GM23338 (cell line): ENCODE data around the gene MRPL28. TPM values are rescaled to one million over a fixed set of nuclear protein-coding genes. Genes with fewer than 3 reads are reported as not detected.

Experiments used
- ATAC-seq: fragments of 200-7000 bp; cut with Tn5 transposase; 3 replicates; pipeline ENCODE4 v1.9.1; 2020
- DNase-seq: peaks from one replicate; pipeline ENCODE4 v3.0.0-alpha.2; 2015; ENCODE audit warnings: low spot score
- H2AFZ ChIP-seq: fragments of 200-600 bp; sonication (generic); 2 replicates; pipeline ENCODE4 v1.8.0; 2016; ENCODE audit warnings: antibody characterized with exemption, mild to moderate bottlenecking, moderate library complexity
- H3F3A ChIP-seq: fragments of 200-600 bp; sonication (generic); replicated peaks from 2 replicates; pipeline ENCODE4 v1.8.0; 2017; ENCODE audit warnings: antibody characterized with exemption, mixed run types, low read depth
- H3K27ac ChIP-seq: fragments of 200-600 bp; sonication (generic); 2 replicates; pipeline ENCODE4 v1.6.1; 2016; ENCODE audit warnings: low read depth
- H3K27me3 ChIP-seq: fragments of 200-600 bp; sonication (generic); 2 replicates; pipeline ENCODE4 v1.8.0; 2016; ENCODE audit warnings: mild to moderate bottlenecking, mixed run types, moderate library complexity; ENCODE audit not compliant: insufficient read depth
- H3K36me3 ChIP-seq: fragments of 200-600 bp; sonication (generic); 2 replicates; pipeline ENCODE4 v1.8.0; 2016; ENCODE audit warnings: mild to moderate bottlenecking; ENCODE audit not compliant: insufficient read depth
- H3K4me1 ChIP-seq: fragments of 200-600 bp; sonication (generic); 2 replicates; pipeline ENCODE4 v1.8.0; 2016; ENCODE audit warnings: mild to moderate bottlenecking, moderate library complexity; ENCODE audit not compliant: insufficient read depth
- H3K4me2 ChIP-seq: fragments of 200-600 bp; sonication (generic); 2 replicates; pipeline ENCODE4 v1.7.1; 2017; ENCODE audit warnings: mixed run types
- H3K4me3 ChIP-seq: fragments of 200-600 bp; sonication (generic); 2 replicates; pipeline ENCODE4 v1.6.1; 2016; ENCODE audit warnings: mixed run types
- H3K79me2 ChIP-seq: fragments of 200-600 bp; sonication (generic); replicated peaks from 2 replicates; pipeline ENCODE4 v1.8.0; 2017; ENCODE audit warnings: mild to moderate bottlenecking; ENCODE audit not compliant: insufficient read depth
- H3K9me2 ChIP-seq: fragments of 200-600 bp; sonication (generic); 2 replicates; pipeline ENCODE4 v1.8.0; 2017; ENCODE audit not compliant: insufficient read depth
- H4K20me1 ChIP-seq: fragments of 200-600 bp; sonication (generic); replicated peaks from 2 replicates; pipeline ENCODE4 v1.8.0; 2017; ENCODE audit warnings: mild to moderate bottlenecking; ENCODE audit not compliant: insufficient read depth
- H3K27ac Mint-ChIP-seq: 2 replicates; pipeline ENCODE4 v1.8.0; 2020; ENCODE audit warnings: inconsistent platforms, mild to moderate bottlenecking, moderate library complexity, mixed read lengths
- H3K27me3 Mint-ChIP-seq: 3 replicates; pipeline ENCODE4 v1.8.0; 2022; ENCODE audit warnings: low read depth, mild to moderate bottlenecking, moderate library complexity, mixed read lengths, inconsistent platforms; ENCODE audit not compliant: insufficient read depth, poor library complexity
- H3K36me3 Mint-ChIP-seq: 3 replicates; pipeline ENCODE4 v1.8.0; 2021; ENCODE audit warnings: low read depth, mild to moderate bottlenecking, inconsistent platforms, moderate library complexity, mixed read lengths
- H3K4me1 Mint-ChIP-seq: 3 replicates; pipeline ENCODE4 v1.8.0; 2020; ENCODE audit warnings: mild to moderate bottlenecking, inconsistent platforms, mixed read lengths
- H3K4me3 Mint-ChIP-seq: 3 replicates; pipeline ENCODE4 v1.8.0; 2021; ENCODE audit warnings: moderate library complexity, mild to moderate bottlenecking, inconsistent platforms, mixed read lengths
- H3K9me3 Mint-ChIP-seq: 3 replicates; pipeline ENCODE4 v1.8.0; 2020; ENCODE audit warnings: moderate library complexity, mild to moderate bottlenecking, inconsistent platforms, mixed read lengths
- EZH2 ChIP-seq: fragments of 200-600 bp; sonication (generic); IDR thresholded peaks from one replicate; pipeline ENCODE4 v1.8.0; 2017; ENCODE audit warnings: antibody characterized with exemption, mild to moderate bottlenecking, low read depth; ENCODE audit not compliant: unreplicated experiment
- JUNB ChIP-seq: IDR thresholded peaks from one replicate; pipeline ENCODE4 v1.6.1; 2016; ENCODE audit warnings: antibody characterized with exemption; ENCODE audit not compliant: unreplicated experiment
- STAT1 ChIP-seq: IDR thresholded peaks from one replicate; pipeline ENCODE4 v1.6.1; 2016; ENCODE audit warnings: antibody characterized with exemption; ENCODE audit not compliant: unreplicated experiment
- ZNF331 ChIP-seq: fragments of 250-450 bp; sonication (Bioruptor Pico); IDR thresholded peaks from 2 replicates; pipeline ENCODE4 v1.5.0; 2020; ENCODE audit warnings: low read depth, mild to moderate bottlenecking, moderate library complexity
- polyA plus RNA-seq: library from polyadenylated mRNA; unstranded; fragments of >200 nt; fragmentation: Nextera tagmentation; extraction: Ambion mirVana; gene quantifications from 2 replicates; pipeline ENCODE4 v1.2.1, GENCODE V29; 2016
- total RNA-seq: library from RNA; depleted of rRNA; stranded (reverse); fragments of >200 nt; shearing (Covaris generic); gene quantifications from 2 replicates; pipeline ENCODE4 v1.2.3, GENCODE V29; 2014
- TF ChIP-seq, protein P1 (sequence below), 2 experiments: fragments of 200-600 bp in 1 of 2; sonication (generic) in 1 of 2; conservative IDR thresholded peaks; 2 replicates each; pipeline versions ENCODE4 v1.5.1 to v1.6.1; 2016 to 2017; ENCODE audit warnings: antibody characterized with exemption in 2 of 2, low read depth in 2 of 2, mild to moderate bottlenecking in 2 of 2, moderate library complexity in 1 of 2
- TF ChIP-seq, protein P2 (sequence below): IDR thresholded peaks from 2 replicates; pipeline ENCODE4 v1.6.1; 2016; ENCODE audit warnings: antibody characterized with exemption
- TF ChIP-seq, protein P3 (sequence below): IDR thresholded peaks from one replicate; pipeline ENCODE4 v1.6.1; 2018; ENCODE audit warnings: antibody characterized with exemption; ENCODE audit not compliant: unreplicated experiment

The MRPL28 gene
- total and polyA plus RNA-seq, 2 experiments from 2014 or later, result 135 to 169 TPM

DNA sequence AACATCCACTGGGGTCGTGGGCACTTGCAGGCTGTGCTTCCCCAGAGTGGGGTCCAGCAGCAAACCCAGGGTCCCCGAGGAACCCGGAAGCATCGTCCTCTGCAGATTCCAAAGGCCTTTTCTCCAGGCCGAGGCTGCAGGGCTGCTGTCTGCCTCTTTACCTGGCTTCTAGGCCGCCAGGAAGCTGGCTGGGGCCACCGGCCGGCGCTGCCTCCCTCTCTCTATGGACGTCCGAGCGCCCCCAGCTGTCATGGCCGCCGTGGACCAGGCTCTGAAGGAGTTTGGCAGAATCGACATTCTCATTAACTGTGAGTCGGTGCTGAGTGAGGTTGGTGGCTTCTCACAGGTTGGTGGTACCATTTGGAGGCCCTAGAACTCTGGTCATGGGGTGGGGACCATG is 36.9 kb upstream of the MRPL28 start:
- Histone ChIP-seq H3K4me3 (no peak overlapping the region), H3K27me3 (no peaks in the 10 kb centered on the region), H3K79me2 (peaks cover 5% of the 10 kb centered on the region; the same call in 1 of the 2 replicates), H3K4me2 (no peak overlapping the region), H4K20me1 (no peaks in the 10 kb centered on the region), H2AFZ (no peak overlapping the region), H3K27ac (no peak overlapping the region), H3K9me2 (no peaks in the 10 kb centered on the region), H3F3A (0 out of 2 replicates have a peak, but pooled peaks cover 8% of the 10 kb centered on the region), H3K36me3 (no peaks in the 10 kb centered on the region; the same call in 1 of the 2 replicates), H3K4me1 (no peaks in the 10 kb centered on the region)
- no peaks in the 10 kb centered on the region for H3K36me3 Mint-ChIP-seq
- no peak for TF ChIP-seq EZH2
- TF ChIP-seq, protein P1, sequence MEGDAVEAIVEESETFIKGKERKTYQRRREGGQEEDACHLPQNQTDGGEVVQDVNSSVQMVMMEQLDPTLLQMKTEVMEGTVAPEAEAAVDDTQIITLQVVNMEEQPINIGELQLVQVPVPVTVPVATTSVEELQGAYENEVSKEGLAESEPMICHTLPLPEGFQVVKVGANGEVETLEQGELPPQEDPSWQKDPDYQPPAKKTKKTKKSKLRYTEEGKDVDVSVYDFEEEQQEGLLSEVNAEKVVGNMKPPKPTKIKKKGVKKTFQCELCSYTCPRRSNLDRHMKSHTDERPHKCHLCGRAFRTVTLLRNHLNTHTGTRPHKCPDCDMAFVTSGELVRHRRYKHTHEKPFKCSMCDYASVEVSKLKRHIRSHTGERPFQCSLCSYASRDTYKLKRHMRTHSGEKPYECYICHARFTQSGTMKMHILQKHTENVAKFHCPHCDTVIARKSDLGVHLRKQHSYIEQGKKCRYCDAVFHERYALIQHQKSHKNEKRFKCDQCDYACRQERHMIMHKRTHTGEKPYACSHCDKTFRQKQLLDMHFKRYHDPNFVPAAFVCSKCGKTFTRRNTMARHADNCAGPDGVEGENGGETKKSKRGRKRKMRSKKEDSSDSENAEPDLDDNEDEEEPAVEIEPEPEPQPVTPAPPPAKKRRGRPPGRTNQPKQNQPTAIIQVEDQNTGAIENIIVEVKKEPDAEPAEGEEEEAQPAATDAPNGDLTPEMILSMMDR (conservative IDR thresholded peaks at IDR 0.05; ENCODE audit: low read depth in 2 of 2), result peak in 1 of 2 experiments; percentile 35; a peak in 2 of 4 replicates
- no peaks in the 10 kb centered on the region; the same call in 2 of the 3 replicates for H3K9me3 Mint-ChIP-seq
- H3K27me3 Mint-ChIP-seq, result peaks cover 2% of the 10 kb centered on the region
- H3K27ac Mint-ChIP-seq, result no peak overlapping the region
- ATAC-seq (peak; percentile 30), DNase-seq (no peak)
- no peak overlapping the region for H3K4me3 Mint-ChIP-seq
- no peaks in the 10 kb centered on the region for H3K4me1 Mint-ChIP-seq

DNA sequence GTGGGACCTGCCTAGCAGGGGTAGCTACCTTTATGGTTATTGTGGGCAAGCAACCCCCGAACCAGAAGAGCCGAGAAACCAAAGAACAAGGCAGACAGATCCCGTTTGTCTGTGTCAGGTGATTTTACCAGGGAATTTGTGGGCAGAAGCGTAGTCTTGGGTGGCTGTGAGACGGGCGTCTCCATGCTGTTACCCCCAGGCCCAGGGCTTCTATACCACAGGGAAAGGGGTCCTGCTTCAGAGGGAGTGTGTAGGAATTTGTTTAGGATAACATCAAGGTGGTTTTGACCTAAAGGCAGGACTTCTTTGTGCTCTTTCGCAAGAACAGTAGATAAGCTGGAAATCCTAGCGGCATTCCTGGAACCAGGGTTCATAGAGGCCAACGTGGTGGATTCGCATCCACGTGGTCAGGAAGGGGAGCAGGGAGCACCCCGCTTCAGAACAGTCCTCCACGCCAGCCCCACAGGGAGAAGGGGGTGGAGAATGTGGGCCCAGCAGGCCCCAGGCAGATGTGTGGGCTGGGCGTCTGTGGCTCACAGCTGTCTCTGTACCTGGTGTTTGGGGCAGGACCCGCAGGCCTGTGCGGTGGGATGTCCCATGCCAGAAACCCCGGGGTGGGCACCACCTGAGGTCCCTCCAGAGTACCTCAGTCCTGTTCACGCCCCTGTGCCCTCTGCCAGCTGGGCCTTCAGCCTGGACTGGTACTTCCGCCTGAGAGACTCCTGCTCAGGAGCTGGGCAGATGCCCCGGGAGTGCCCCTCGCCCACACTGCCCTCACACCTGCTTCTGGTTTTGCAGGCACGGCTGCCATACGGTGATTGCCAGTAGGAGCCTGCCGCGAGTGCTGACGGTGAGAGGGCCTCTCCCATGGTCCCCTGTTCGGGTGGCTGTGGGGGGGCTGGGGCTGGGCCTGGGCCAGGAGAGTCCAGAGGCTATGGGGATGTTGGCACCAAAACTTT is 35.5 kb upstream of the MRPL28 start:
- Histone ChIP-seq H3F3A (0 out of 2 replicates have a peak, but pooled peaks cover 10% of the 10 kb centered on the region), H3K4me1 (peaks cover 3% of the 10 kb centered on the region; the same call in 1 of the 2 replicates), H3K27me3 (no peaks in the 10 kb centered on the region), H3K9me2 (no peaks in the 10 kb centered on the region), H3K4me2 (no peak overlapping the region), H3K79me2 (peaks cover 5% of the 10 kb centered on the region; the same call in 1 of the 2 replicates), H2AFZ (no peak overlapping the region), H3K36me3 (no peaks in the 10 kb centered on the region; the same call in 1 of the 2 replicates), H3K27ac (0 out of 2 replicates have a peak overlapping the region, but pooled peaks have one; percentile 9), H4K20me1 (no peaks in the 10 kb centered on the region), H3K4me3 (no peak overlapping the region)
- DNase-seq (no peak), ATAC-seq (no peak)
- Mint-ChIP-seq H3K9me3 (no peaks in the 10 kb centered on the region; the same call in 2 of the 3 replicates), H3K27me3 (peaks cover 5% of the 10 kb centered on the region), H3K4me3 (no peak overlapping the region), H3K27ac (no peak overlapping the region), H3K4me1 (no peaks in the 10 kb centered on the region), H3K36me3 (no peaks in the 10 kb centered on the region)
- TF ChIP-seq JUNB (no peak), ZNF331 (CRISPR knock-in tag) (no peak), STAT1 (no peak), EZH2 (no peak)
- TF ChIP-seq, protein P2, sequence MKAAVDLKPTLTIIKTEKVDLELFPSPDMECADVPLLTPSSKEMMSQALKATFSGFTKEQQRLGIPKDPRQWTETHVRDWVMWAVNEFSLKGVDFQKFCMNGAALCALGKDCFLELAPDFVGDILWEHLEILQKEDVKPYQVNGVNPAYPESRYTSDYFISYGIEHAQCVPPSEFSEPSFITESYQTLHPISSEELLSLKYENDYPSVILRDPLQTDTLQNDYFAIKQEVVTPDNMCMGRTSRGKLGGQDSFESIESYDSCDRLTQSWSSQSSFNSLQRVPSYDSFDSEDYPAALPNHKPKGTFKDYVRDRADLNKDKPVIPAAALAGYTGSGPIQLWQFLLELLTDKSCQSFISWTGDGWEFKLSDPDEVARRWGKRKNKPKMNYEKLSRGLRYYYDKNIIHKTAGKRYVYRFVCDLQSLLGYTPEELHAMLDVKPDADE, result no peak
- TF ChIP-seq, protein P3, sequence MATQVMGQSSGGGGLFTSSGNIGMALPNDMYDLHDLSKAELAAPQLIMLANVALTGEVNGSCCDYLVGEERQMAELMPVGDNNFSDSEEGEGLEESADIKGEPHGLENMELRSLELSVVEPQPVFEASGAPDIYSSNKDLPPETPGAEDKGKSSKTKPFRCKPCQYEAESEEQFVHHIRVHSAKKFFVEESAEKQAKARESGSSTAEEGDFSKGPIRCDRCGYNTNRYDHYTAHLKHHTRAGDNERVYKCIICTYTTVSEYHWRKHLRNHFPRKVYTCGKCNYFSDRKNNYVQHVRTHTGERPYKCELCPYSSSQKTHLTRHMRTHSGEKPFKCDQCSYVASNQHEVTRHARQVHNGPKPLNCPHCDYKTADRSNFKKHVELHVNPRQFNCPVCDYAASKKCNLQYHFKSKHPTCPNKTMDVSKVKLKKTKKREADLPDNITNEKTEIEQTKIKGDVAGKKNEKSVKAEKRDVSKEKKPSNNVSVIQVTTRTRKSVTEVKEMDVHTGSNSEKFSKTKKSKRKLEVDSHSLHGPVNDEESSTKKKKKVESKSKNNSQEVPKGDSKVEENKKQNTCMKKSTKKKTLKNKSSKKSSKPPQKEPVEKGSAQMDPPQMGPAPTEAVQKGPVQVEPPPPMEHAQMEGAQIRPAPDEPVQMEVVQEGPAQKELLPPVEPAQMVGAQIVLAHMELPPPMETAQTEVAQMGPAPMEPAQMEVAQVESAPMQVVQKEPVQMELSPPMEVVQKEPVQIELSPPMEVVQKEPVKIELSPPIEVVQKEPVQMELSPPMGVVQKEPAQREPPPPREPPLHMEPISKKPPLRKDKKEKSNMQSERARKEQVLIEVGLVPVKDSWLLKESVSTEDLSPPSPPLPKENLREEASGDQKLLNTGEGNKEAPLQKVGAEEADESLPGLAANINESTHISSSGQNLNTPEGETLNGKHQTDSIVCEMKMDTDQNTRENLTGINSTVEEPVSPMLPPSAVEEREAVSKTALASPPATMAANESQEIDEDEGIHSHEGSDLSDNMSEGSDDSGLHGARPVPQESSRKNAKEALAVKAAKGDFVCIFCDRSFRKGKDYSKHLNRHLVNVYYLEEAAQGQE, result no peak
